Astrocyte of the spinal cord (primary cell): ENCODE results near the gene ADAMTS2.

ENCODE experiments used
- DNase-seq: peaks from one replicate; pipeline ENCODE4 v3.0.0; 2011; ENCODE audit warnings: low read depth, low spot score
- H3K4me3 ChIP-seq: 2 replicates; pipeline ENCODE4 v1.5.1; 2011; ENCODE audit warnings: low read depth, mild to moderate bottlenecking, low read length, moderate library complexity
- CTCF ChIP-seq: IDR thresholded peaks from 2 replicates; pipeline ENCODE4 v1.5.1; 2012; ENCODE audit warnings: low read depth, mild to moderate bottlenecking, low read length, inconsistent platforms
- in situ Hi-C: cut with HindIII; loops from 2 replicates; pipeline ENCODE4 v1.10.0; 2017; ENCODE audit warnings: low sequenced_read_pairs

ADAMTS2 gene

GRCh38 chr5:179203248-179203647 is 142.0 kb downstream of the ADAMTS2 start:
- in situ Hi-C loops: no loop called here
- no peak overlapping the region for H3K4me3 ChIP-seq
- TF ChIP-seq CTCF: no peak
- DNase-seq: no peak

GRCh38 chr5:179201986-179202385 is 143.3 kb downstream of the ADAMTS2 start:
- no peak overlapping the region for H3K4me3 ChIP-seq
- in situ Hi-C loops: no loop called here
- TF ChIP-seq CTCF: no peak
- no peak for DNase-seq

GRCh38 chr5:179199246-179199645 is 146.0 kb downstream of the ADAMTS2 start:
- in situ Hi-C loops: no loop called here
- DNase-seq: no peak
- no peak overlapping the region for H3K4me3 ChIP-seq
- no peak for TF ChIP-seq CTCF

- no peak for TF ChIP-seq CTCF
- H3K4me3 ChIP-seq: no peak overlapping the region
- in situ Hi-C loops: no loop called here
- DNase-seq: no peak
Measured at GRCh38 chr5:179198825-179199224, 146.4 kb downstream of the ADAMTS2 start.

GRCh38 chr5:179196405-179197079 is 148.7 kb downstream of the ADAMTS2 start:
- in situ Hi-C loops: no loop called here
- no peak for TF ChIP-seq CTCF
- no peak overlapping the region for H3K4me3 ChIP-seq
- no peak for DNase-seq

- in situ Hi-C loops: no loop called here
- H3K4me3 ChIP-seq: no peak overlapping the region
- DNase-seq: no peak
- TF ChIP-seq CTCF: no peak
Measured at GRCh38 chr5:179195561-179196404, 149.5 kb downstream of the ADAMTS2 start.
